HTERT RPE-1 (cell line): ENCODE data around the gene PF4V1.

ENCODE experiments used
- in situ Hi-C: fragments of 300-500 bp; cut with MboI; formaldehyde crosslinking; loops from 4 replicates; pipeline ENCODE4 v1.14.3; 2020; ENCODE audit warnings: low sequenced_read_pairs

The PF4V1 gene

DNA sequence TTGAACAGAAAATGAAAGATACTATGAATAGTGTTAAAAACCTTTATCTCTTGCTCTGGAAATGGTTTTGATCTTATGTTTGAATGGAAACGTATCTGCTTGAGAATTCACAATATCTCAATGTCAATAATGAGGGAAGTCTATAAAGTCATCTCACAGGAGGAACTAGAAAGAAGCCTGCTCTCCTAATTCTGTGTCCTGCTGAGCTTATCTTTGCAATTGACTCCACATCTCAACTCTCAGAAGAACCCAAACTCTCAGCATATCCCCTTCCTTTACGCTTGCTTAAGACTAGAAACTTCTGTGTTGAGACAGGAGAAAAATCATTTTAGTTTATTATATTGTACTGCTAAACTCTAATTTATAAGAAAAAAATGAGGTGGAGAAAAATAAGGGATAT, 8.3 kb upstream of the PF4V1 start:
- in situ Hi-C loops = no loop called here

DNA sequence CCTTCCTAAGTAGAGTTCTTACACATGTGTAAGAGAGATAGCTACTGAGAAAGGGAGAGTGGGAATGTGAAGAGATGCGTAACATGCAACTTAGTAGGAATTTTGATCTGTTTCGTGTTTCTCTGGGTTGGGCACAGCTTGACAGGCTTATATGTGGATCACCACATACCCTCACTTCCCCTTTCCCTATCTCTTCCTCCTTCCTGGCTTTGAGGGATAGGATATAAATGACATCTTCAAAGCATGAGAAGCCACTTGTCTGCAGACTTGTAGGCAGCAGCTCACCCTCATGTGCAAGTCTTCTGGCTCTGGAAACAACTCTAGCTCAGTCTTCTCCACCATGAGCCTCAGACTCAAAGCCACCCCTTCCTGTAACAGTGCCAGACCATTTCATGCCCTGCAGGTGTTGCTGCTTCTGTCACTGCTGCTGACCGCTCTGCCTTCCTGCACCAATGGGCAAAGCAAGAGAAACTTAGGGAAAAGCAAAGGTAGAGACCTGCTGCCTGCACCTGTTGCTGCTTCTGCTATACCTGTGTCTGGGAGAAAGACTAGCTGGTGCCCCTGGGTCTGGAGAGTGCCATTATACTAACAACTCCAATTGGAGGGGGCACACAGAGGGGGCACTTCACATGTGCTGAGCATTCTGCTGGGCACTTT, 5.4 kb upstream of the PF4V1 start:
- in situ Hi-C loops = no loop called here

GRCh38 chr4:73848183-73848777, 4.8 kb upstream of the PF4V1 start:
- in situ Hi-C loops = no loop called here

DNA sequence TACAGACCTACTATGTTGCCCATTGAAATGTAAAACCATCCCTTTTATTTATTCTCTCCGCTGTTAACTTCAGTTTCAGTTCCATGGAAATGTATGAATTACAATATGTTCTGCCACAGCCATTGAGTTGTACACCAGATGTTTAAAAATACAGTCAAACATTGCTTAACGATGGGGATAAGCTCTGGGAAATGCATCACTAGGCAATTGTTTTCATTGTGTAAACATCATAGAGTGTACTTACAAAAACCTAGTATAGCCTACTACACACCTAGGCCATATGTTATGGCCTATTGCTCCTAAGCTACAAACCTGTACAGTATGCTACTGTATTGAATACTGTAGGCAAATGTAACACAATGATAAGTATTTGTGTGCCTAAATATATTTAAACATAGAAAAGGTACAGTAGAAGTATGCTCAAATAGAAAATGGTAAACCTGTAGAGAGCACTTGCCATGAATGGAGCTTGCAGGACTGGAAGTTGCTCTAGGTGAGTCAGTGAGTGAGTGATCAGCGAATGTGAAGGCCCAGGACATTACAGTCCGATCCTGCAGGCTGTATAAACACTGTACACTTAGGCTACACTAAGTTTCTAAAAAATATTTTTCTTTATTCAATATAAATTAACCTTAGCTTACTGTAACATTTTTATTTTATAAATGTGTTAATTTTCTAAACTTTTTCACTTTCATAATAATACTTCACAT, 2.7 kb upstream of the PF4V1 start:
- in situ Hi-C loops = no loop called here

DNA sequence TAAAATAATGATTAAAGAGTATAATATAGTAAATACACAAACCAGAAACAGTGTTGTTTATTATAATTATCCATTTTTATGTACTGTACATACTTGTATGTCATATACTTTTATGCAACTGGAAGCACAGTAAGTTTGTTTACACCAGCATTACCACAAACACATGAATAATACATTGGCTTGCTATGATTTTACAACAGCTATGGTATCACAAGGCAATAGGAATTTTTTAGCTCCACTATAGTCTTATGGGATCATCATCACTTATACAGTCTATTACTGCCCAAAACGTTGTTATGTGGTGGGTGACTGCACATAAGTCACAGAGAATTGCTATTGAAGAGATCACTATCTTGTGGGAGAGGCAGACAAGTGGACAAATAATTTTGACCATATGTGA, 1.8 kb upstream of the PF4V1 start:
- in situ Hi-C loops = no loop called here

- in situ Hi-C loops = no loop called here
Measured at GRCh38 chr4:73852771-73853170, 325 bp upstream of the PF4V1 start.

- in situ Hi-C loops = no loop called here
Measured at GRCh38 chr4:73853718-73854473, 800 bp downstream of the PF4V1 start.

- in situ Hi-C loops = no loop called here
Measured at GRCh38 chr4:73855406-73855805, 2.3 kb downstream of the PF4V1 start.

GRCh38 chr4:73856518-73856917, 3.4 kb downstream of the PF4V1 start:
- in situ Hi-C loops = no loop called here

GRCh38 chr4:73859614-73860088, 6.6 kb downstream of the PF4V1 start:
- in situ Hi-C loops = no loop called here

DNA sequence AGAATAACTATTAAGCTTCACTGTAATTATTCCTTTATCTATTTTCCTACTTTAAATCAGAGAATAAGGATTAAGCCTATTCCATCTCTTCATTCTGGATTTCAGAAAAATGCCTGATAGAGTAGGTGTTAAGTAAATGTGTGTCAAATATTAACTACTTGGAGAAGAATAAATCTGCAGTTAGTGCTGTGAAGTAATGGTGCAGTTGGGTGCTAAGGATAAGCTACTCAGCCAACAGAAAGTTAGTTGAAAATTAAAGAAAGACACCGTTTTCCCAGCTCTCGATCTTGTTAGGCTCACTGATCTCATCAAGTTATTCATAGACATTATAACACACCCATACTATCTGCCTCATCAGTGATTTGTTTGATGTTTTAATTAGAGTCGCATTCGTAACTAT, 7.1 kb downstream of the PF4V1 start:
- in situ Hi-C loops = no loop called here

DNA sequence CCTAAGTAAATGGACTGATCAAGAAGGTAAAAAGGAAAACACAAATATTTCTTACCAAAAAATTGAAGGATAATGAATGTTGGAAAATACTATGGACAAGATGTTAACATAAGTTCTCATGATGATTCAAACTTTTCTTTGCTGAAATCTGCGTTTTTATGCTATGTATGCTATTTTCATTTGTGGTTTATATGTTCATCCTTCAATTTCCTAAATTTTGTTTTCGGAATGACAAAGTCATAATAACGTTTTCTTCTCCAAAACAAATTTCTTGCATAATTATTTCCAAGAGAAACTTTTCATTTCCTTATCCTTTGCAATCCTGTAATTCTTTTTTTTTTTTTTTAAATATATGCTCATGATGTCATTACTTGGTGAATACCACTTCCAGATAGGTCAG, 7.8 kb downstream of the PF4V1 start:
- in situ Hi-C loops = no loop called here

DNA sequence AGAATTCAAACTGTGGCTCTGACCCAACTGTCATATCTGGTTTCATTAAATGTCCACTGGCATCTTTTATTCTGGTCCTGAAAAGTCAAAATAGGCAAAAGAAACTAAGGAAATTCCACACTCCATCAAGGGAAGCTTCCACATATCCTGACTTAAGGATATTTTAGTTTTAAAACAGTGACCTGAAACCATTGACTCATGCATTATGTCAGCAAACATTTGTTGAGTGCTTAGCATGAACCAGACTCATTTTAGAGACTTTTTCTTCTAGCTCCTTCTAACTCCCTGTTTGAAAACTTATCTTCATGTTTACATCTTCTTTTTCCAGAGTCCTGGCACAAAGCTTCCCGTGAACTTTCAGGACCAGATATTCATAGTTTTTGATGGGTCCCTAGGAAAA, 9.2 kb downstream of the PF4V1 start:
- in situ Hi-C loops = no loop called here

GRCh38 chr4:73864365-73864764, 11.3 kb downstream of the PF4V1 start:
- in situ Hi-C loops = no loop called here

DNA sequence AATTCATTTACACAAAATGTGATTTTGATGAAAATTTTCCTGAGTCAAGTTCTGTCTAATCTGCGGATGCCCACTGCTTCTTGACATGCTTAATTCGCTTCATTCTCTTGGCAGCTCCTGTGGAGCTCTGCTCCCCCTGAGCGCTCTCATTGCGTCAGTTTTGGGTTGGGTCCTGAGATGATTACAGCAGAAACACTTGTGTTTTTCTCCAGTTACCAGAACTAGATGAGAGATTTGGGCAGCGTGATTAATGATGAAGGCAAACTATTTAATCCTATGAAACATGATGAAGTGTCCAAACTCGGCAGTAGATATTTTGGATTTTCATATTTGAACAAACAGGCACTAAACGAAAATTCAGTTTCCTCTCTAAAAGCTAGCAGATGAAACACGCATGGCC, 11.9 kb downstream of the PF4V1 start:
- in situ Hi-C loops = no loop called here

GRCh38 chr4:73865431-73866096, 12.5 kb downstream of the PF4V1 start:
- in situ Hi-C loops = no loop called here

GRCh38 chr4:73866246-73866645, 13.2 kb downstream of the PF4V1 start:
- in situ Hi-C loops = no loop called here

DNA sequence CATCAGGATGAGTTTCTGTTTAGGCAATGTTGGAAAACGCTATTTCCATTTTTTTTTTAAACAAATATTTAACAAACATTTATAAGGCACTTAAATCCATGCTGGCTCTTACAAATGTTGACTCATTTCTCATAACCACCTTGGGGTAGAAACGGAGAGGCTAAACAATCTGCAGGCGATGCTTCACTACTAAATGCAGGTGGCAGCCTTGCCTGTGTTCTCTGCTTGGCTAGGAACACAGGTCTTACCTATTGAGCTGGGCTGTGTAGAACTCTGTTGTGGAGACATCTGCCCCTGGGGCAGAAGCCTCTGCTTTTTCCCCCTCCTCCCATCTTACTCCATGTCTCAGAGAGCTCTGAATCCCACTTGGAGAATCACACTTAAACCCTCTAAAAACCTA, 14.7 kb downstream of the PF4V1 start:
- in situ Hi-C loops = no loop called here

DNA sequence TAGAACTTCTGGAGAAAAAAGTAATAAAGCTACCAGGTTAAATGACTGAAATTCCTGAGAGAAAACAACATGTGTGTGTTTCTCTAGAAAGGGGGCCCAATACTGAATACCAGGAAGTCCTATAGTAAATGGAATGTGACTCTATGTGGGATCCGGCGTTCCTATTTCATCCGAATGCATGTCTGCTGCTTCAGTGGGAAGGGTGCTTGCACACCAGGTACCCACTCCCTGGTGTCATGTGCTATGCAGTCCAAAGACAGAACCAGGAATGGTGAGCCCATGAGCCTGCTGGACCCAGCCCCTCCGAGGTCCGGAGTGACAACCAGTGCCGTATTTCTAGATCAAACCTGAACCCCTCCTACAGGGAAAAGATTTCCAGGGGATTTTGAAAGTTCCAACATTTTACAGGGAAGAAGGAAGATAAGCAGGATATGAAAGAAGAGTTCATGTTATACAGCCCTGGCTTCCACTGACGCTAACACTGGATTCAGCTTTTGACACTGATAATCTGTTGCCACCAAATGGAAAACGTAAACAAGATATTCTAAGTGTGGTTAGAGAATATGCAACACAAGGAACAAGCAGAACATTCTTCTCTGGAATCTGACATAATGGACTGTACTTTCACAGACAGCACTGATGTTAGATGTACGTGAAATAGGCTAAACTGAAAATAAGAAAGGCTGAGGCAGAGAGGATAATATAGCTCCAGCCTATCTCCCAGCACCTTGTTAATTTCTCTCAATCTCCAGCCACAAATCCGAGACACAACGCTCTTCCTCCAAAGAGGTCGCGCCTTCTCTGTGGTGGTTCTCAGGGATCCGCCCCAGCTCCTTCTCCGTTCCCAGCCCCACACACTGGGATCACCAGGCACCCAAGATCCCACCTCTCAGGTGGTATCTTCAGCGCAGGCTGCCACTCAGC, 15.4 kb downstream of the PF4V1 start:
- in situ Hi-C loops = no loop called here
